K562 (cell line): ENCODE results near the gene GPR3. TPM values are rescaled to one million over a fixed set of nuclear protein-coding genes. Genes with fewer than 3 reads are reported as not detected.

ENCODE experiments used
- CBX3 ChIP-seq, 2 experiments: IDR thresholded peaks; 1 replicate in 1 of 2; 2 replicates in 1 of 2; pipeline ENCODE4 v1.6.1; 2012; ENCODE audit warnings: inconsistent platforms in 2 of 2, low read length in 2 of 2, borderline replicate concordance in 1 of 2, control low read depth in 1 of 2
- CCAR2 ChIP-seq: fragments of 200-400 bp; formaldehyde crosslinking; IDR thresholded peaks from 2 replicates; pipeline ENCODE4 v1.6.1; 2017; ENCODE audit warnings: mild to moderate bottlenecking, low read depth, low read length
- EP400 ChIP-seq: fragments of 450-650 bp; IDR thresholded peaks from 2 replicates; pipeline ENCODE4 v1.6.1; 2017; ENCODE audit warnings: antibody characterized with exemption, mild to moderate bottlenecking, moderate library complexity
- FUS ChIP-seq: fragments of 200-400 bp; formaldehyde crosslinking; optimal IDR thresholded peaks from 2 replicates; pipeline ENCODE3; 2017; ENCODE audit warnings: low read depth, low read length
- GABPA ChIP-seq: fragments of 200-800 bp; sonication (Bioruptor generic); conservative IDR thresholded peaks from 2 replicates; pipeline ENCODE4 v1.6.1; 2016; ENCODE audit warnings: low read depth, missing genetic modification characterization, missing compliant biosample characterization
- HNRNPLL ChIP-seq: fragments of 200-400 bp; formaldehyde crosslinking; IDR thresholded peaks from 2 replicates; pipeline ENCODE4 v1.6.1; 2017; ENCODE audit warnings: low read length, low read depth, mild to moderate bottlenecking; ENCODE audit not compliant: poor library complexity, severe bottlenecking
- MBD2 ChIP-seq: sonication (generic); IDR thresholded peaks from 2 replicates; pipeline ENCODE4 v1.6.1; 2016; ENCODE audit warnings: low read depth, borderline replicate concordance
- NFE2 ChIP-seq: IDR thresholded peaks from 2 replicates; pipeline ENCODE4 v1.6.1; 2014; ENCODE audit warnings: antibody characterized with exemption, low read depth
- NR2C2 ChIP-seq, 2 experiments: fragments of 200-800 bp in 1 of 2; sonication (Bioruptor generic) in 1 of 2; sonication (generic) in 1 of 2; formaldehyde crosslinking in 1 of 2; IDR thresholded peaks; 2 replicates each; pipeline versions ENCODE4 v1.6.1 to v1.8.0; 2016 to 2022; ENCODE audit warnings: mild to moderate bottlenecking in 1 of 2, missing compliant biosample characterization in 1 of 2, missing genetic modification characterization in 1 of 2, missing genetic modification reagents in 1 of 2
- RCOR1 ChIP-seq, 2 experiments: IDR thresholded peaks; 2 replicates each; pipeline ENCODE4 v1.6.1; 2012; ENCODE audit warnings: low read depth in 2 of 2, low read length in 2 of 2, borderline replicate concordance in 1 of 2, improper control_type of control experiment in 1 of 2
- RUNX1 ChIP-seq: sonication (generic); IDR thresholded peaks from 2 replicates; pipeline ENCODE4 v1.6.1; 2016; ENCODE audit warnings: antibody characterized with exemption, low read depth
- SPI1 ChIP-seq: IDR thresholded peaks from 2 replicates; pipeline ENCODE4 v1.6.1; 2011; ENCODE audit warnings: low read depth, low read length, control low read depth, borderline replicate concordance
- TAF15 ChIP-seq: fragments of 200-400 bp; formaldehyde crosslinking; IDR thresholded peaks from 2 replicates; pipeline ENCODE4 v1.6.1; 2017; ENCODE audit warnings: mild to moderate bottlenecking, low read depth, low read length, moderate library complexity
- TBP ChIP-seq: optimal IDR thresholded peaks from 2 replicates; pipeline ENCODE3; 2011; ENCODE audit warnings: low read depth, low read length, improper control_type of control experiment
- YBX1 ChIP-seq: fragments of 450-650 bp; IDR thresholded peaks from 2 replicates; pipeline ENCODE4 v1.7.1; 2016; ENCODE audit warnings: mild to moderate bottlenecking
- ZNF224 ChIP-seq: sonication (generic); formaldehyde crosslinking; IDR thresholded peaks from 2 replicates; pipeline ENCODE4 v1.8.0; 2022; ENCODE audit warnings: mild to moderate bottlenecking, missing genetic modification reagents
- ZNF75A ChIP-seq: fragments of 450-650 bp; formaldehyde crosslinking; IDR thresholded peaks from 2 replicates; pipeline ENCODE4 v1.4.0; 2020; ENCODE audit warnings: mild to moderate bottlenecking
- polyA plus RNA-seq, 8 experiments: library from polyadenylated mRNA; depleted of rRNA in 4 of 8; stranded (reverse) in 5 of 8; unstranded in 3 of 8; fragments of >200 nt; fragmentation: Nextera tagmentation in 2 of 8; fragmentation: Illumina TruSeq in 1 of 8; extraction: Ambion mirVana in 2 of 8; extraction: Trizol in 1 of 8; gene quantifications; 2 replicates each; pipeline versions ENCODE4 v1.2.1 to v1.2.3, GENCODE V29; 2011 to 2014; ENCODE audit warnings: inconsistent platforms in 1 of 8, missing spikeins in 1 of 8
- total RNA-seq, 7 experiments: library from RNA; depleted of rRNA in 6 of 7; stranded (reverse); fragments of >200 nt in 6 of 7; fragmentation: Illumina TruSeq in 2 of 7; extraction: Trizol in 2 of 7; gene quantifications; 2 replicates each; pipeline versions ENCODE4 v1.2.1 to v1.2.3, GENCODE V29; 2011 to 2021; ENCODE audit warnings: low replicate concordance in 1 of 7
- TF ChIP-seq, protein P1 (sequence below), 3 experiments: IDR thresholded peaks in 2 of 3; conservative IDR thresholded peaks in 1 of 3; 2 replicates each; pipeline ENCODE4 v1.5.1; 2011 to 2012; ENCODE audit warnings: low read length in 3 of 3, mild to moderate bottlenecking in 3 of 3, control low read depth in 2 of 3, improper control_type of control experiment in 1 of 3, inconsistent platforms in 1 of 3, low read depth in 1 of 3, mixed read lengths in 1 of 3, moderate library complexity in 1 of 3; ENCODE audit not compliant: insufficient read depth in 2 of 3
- TF ChIP-seq, protein P2 (sequence below): fragments of 250-450 bp; sonication (Bioruptor Pico); IDR thresholded peaks from 2 replicates; pipeline ENCODE4 v1.4.0; 2020; ENCODE audit warnings: mild to moderate bottlenecking, moderate library complexity
- TF ChIP-seq, protein P3 (sequence below): fragments of 450-650 bp; IDR thresholded peaks from one replicate; pipeline ENCODE4 v1.6.1; 2018; ENCODE audit warnings: mild to moderate bottlenecking, moderate library complexity; ENCODE audit not compliant: partially characterized antibody

The GPR3 gene
- total and polyA plus RNA-seq, 9 of the 15 experiments (the other 6 are each of a cell fraction or from before 2014, with no cell fraction given), result 0.24 to 11.5 (median 3.7) TPM

DNA sequence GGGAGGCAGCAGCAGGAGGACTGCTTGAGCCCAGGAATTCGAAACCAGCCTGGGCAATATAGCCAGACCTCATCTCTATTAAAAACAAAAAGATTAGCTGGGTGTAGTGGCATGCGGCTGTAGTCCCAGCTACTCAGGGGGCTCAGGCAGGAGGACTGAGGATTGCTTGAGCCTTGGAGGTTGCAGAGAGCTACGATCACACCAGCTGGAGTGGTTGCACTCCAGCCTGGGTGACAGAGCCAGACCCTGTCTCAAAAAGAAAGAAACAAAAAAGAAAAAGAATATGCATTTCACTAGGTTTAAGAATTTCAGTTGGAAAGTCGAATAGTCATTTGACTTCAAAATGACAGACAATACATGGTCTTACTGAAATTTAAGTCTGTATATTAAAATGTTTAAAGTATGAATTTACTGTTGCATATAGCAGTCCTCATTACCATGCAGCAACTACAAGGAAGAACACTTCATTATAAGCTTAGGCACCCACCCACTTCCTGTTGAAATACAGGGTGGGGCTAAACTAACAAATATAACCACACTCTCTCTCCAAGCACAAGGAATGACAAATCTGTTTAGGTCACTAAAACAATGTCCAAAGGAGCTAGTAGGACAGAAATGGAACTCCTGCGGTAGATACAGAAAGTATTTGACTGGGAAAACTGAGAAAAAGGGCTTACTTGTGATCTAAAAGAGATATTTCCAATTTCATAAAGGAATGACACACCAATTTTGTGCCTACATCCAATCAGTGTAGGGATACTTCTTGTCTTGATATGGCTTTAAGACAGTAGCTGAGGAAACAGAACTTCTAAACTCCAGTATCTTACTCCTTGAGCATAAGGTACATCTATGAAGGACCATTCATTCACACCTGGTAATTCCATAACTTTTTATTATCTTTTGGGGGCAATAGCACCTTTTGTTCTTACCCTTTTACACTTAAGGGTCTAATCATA lies 44.1 kb downstream of the GPR3 start (continued):
- TF ChIP-seq, protein P1, sequence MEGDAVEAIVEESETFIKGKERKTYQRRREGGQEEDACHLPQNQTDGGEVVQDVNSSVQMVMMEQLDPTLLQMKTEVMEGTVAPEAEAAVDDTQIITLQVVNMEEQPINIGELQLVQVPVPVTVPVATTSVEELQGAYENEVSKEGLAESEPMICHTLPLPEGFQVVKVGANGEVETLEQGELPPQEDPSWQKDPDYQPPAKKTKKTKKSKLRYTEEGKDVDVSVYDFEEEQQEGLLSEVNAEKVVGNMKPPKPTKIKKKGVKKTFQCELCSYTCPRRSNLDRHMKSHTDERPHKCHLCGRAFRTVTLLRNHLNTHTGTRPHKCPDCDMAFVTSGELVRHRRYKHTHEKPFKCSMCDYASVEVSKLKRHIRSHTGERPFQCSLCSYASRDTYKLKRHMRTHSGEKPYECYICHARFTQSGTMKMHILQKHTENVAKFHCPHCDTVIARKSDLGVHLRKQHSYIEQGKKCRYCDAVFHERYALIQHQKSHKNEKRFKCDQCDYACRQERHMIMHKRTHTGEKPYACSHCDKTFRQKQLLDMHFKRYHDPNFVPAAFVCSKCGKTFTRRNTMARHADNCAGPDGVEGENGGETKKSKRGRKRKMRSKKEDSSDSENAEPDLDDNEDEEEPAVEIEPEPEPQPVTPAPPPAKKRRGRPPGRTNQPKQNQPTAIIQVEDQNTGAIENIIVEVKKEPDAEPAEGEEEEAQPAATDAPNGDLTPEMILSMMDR (IDR thresholded peaks at IDR 0.05 in 2 of 3, conservative IDR thresholded peaks at IDR 0.05 in 1 of 3; ENCODE audit: insufficient read depth in 2 of 3, low read depth in 1 of 3, low read length in 3 of 3), result no peak
- no peak for TF ChIP-seq ZNF224 (CRISPR knock-in tag)
- no peak for TF ChIP-seq NR2C2 (CRISPR knock-in tag; IDR thresholded peaks at IDR 0.05)
- TF ChIP-seq NR2C2 (tag; IDR thresholded peaks at IDR 0.05), result no peak
- TF ChIP-seq YBX1, result no peak
- TF ChIP-seq RCOR1 (IDR thresholded peaks at IDR 0.05; ENCODE audit: borderline replicate concordance in 1 of 2, low read depth in 2 of 2, low read length in 2 of 2), result peak; percentile 49 to 92; a peak in 3 of 4 replicates
- no peak for TF ChIP-seq CCAR2
- peak; percentile 67 for TF ChIP-seq GABPA (tag)
- no peak for TF ChIP-seq TAF15
- peak; percentile 72 for TF ChIP-seq SPI1
- TF ChIP-seq NFE2, result peak; percentile 53
- TF ChIP-seq ZNF75A, result no peak
- TF ChIP-seq HNRNPLL, result no peak
- peak; percentile 27 for TF ChIP-seq TBP
- no peak for TF ChIP-seq RUNX1
- no peak for TF ChIP-seq MBD2
- no peak for TF ChIP-seq FUS
- TF ChIP-seq EP400, result no peak
- TF ChIP-seq, protein P2, sequence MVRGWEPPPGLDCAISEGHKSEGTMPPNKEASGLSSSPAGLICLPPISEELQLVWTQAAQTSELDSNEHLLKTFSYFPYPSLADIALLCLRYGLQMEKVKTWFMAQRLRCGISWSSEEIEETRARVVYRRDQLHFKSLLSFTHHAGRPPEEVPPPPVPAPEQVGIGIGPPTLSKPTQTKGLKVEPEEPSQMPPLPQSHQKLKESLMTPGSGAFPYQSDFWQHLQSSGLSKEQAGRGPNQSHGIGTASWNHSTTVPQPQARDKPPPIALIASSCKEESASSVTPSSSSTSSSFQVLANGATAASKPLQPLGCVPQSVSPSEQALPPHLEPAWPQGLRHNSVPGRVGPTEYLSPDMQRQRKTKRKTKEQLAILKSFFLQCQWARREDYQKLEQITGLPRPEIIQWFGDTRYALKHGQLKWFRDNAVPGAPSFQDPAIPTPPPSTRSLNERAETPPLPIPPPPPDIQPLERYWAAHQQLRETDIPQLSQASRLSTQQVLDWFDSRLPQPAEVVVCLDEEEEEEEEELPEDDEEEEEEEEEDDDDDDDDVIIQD, result no peak
- TF ChIP-seq CBX3 (IDR thresholded peaks at IDR 0.05; ENCODE audit: borderline replicate concordance in 1 of 2, low read length in 2 of 2), result no peak
- TF ChIP-seq, protein P3, sequence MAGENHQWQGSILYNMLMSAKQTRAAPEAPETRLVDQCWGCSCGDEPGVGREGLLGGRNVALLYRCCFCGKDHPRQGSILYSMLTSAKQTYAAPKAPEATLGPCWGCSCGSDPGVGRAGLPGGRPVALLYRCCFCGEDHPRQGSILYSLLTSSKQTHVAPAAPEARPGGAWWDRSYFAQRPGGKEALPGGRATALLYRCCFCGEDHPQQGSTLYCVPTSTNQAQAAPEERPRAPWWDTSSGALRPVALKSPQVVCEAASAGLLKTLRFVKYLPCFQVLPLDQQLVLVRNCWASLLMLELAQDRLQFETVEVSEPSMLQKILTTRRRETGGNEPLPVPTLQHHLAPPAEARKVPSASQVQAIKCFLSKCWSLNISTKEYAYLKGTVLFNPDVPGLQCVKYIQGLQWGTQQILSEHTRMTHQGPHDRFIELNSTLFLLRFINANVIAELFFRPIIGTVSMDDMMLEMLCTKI, result no peak
